ENCODE measurements around the gene STARD7. TPM values are rescaled to one million over a fixed set of nuclear protein-coding genes. Genes with fewer than 3 reads are reported as not detected.
A peak's percentile ranks its signal among the peaks of the same experiment; 100 is the strongest.

Gene STARD7
- total RNA-seq, 2 experiments from 2014 or later: 151 to 173 TPM

- Mint-ChIP-seq H3K36me3 (ENCODE audit: low read depth) (peaks cover 10% of the 10 kb centered on the region), H3K4me3 (no peak overlapping the region), H3K4me1 (no peaks in the 10 kb centered on the region), H3K27me3 (no peaks in the 10 kb centered on the region), H3K27ac (no peak overlapping the region), H3K9me3 (ENCODE audit: low read depth) (no peaks in the 10 kb centered on the region)
- DNase-seq (no peak), ATAC-seq (no peak)
- POLR2A ChIA-PET: no interaction called here
- intact Hi-C loops (cut with DNase I, micrococcal nuclease): loop anchor here in 1 of 2 experiments (2.0 kb wide), 1 partner anchor 15 kb away; no protein-coding TSS in a partner anchor
- CTCF ChIA-PET: interaction anchor here (0.6 to 1.6 kb wide), 5 partner anchors 10 to 41 kb away, joined by 3 to 7 read pairs (median 4); partner anchors contain the start of gene ASTL
Observed at GRCh38 chr2:96180002-96180401, 28.6 kb downstream of the STARD7 start.

GRCh38 chr2:96176661-96177060 is 32.0 kb downstream of the STARD7 start:
- ChIA-PET POLR2A (no interaction called here), CTCF (interaction anchor here (3.2 to 3.5 kb wide), 2 partner anchors 13 to 60 kb away, joined by 19 to 20 read pairs; partner anchors contain the start of gene ADRA2B)
- ATAC-seq (no peak), DNase-seq (no peak)
- Mint-ChIP-seq H3K4me1 (peaks cover 22% of the 10 kb centered on the region), H3K27me3 (no peaks in the 10 kb centered on the region), H3K36me3 (ENCODE audit: low read depth) (no peaks in the 10 kb centered on the region), H3K27ac (no peak overlapping the region), H3K4me3 (no peak overlapping the region), H3K9me3 (ENCODE audit: low read depth) (no peaks in the 10 kb centered on the region)
- intact Hi-C loops (cut with DNase I, micrococcal nuclease): loop anchor here in 1 of 2 experiments (10.0 kb wide), 1 partner anchor 152 kb away; no protein-coding TSS in a partner anchor

GRCh38 chr2:96175951-96176350 is 32.7 kb downstream of the STARD7 start:
- ChIA-PET CTCF (interaction anchor here (1.1 to 5.2 kb wide), 11 partner anchors 11 to 153 kb away, joined by 3 to 347 read pairs (median 16); partner anchors contain the start of genes ADRA2B, ASTL, DUSP2 and STARD7), POLR2A (interaction anchor here (0.6 to 3.8 kb wide), 2 partner anchors 12 to 34 kb away, joined by 3 to 136 read pairs; partner anchors contain the start of genes ASTL and DUSP2)
- Mint-ChIP-seq H3K9me3 (ENCODE audit: low read depth) (no peaks in the 10 kb centered on the region), H3K27ac (no peak overlapping the region), H3K36me3 (ENCODE audit: low read depth) (no peaks in the 10 kb centered on the region), H3K4me1 (peaks cover 22% of the 10 kb centered on the region), H3K27me3 (no peaks in the 10 kb centered on the region), H3K4me3 (no peak overlapping the region)
- DNase-seq: no peak
- no peak for ATAC-seq
- intact Hi-C loops (cut with DNase I, micrococcal nuclease): loop anchor here in 1 of 2 experiments (10.0 kb wide), 1 partner anchor 151 kb away; no protein-coding TSS in a partner anchor

GRCh38 chr2:96174251-96175144 is 34.1 kb downstream of the STARD7 start:
- intact Hi-C loops (cut with DNase I, micrococcal nuclease): loop anchor here (1.0 to 10.0 kb wide), 6 partner anchors 16 to 182 kb away; partner anchors contain the start of genes ASTL (in 2 of the 2) and ADRA2B (in 1 of the 2)

GRCh38 chr2:96171831-96172230 is 36.8 kb downstream of the STARD7 start:
- Mint-ChIP-seq H3K4me1 (peaks cover 43% of the 10 kb centered on the region), H3K27ac (peak overlapping the region; percentile 12), H3K27me3 (no peaks in the 10 kb centered on the region), H3K4me3 (no peak overlapping the region), H3K9me3 (ENCODE audit: low read depth) (peaks cover 3% of the 10 kb centered on the region), H3K36me3 (ENCODE audit: low read depth) (peaks cover 2% of the 10 kb centered on the region)
- ATAC-seq: no peak
- ChIA-PET CTCF (interaction anchor here (5.2 kb wide), 1 partner anchor 29 kb away, joined by 347 read pairs; the partner anchor contains the start of genes ASTL and DUSP2), POLR2A (no interaction called here)
- intact Hi-C loops (cut with DNase I, micrococcal nuclease): loop anchor here in 1 of 2 experiments (10.0 kb wide), 1 partner anchor 147 kb away; no protein-coding TSS in a partner anchor
- no peak for DNase-seq

More at GRCh38 chr2:96174251-96175144, 34.1 kb downstream of the STARD7 start:
- peak overlapping the region; percentile 88 for H3K27ac Mint-ChIP-seq
- H3K27me3 Mint-ChIP-seq: no peaks in the 10 kb centered on the region
- DNase-seq (peak; percentile 92), ATAC-seq (peak; percentile 96)
- H3K9me3 Mint-ChIP-seq (ENCODE audit: low read depth): no peaks in the 10 kb centered on the region
- no peaks in the 10 kb centered on the region for H3K36me3 Mint-ChIP-seq (ENCODE audit: low read depth)
- ChIA-PET POLR2A (interaction anchor here (1.0 to 3.8 kb wide), 6 partner anchors 11 to 182 kb away, joined by 3 to 136 read pairs (median 4); partner anchors contain the start of genes ASTL and DUSP2), CTCF (interaction anchor here (0.6 to 5.2 kb wide), 34 partner anchors 9 to 508 kb away, joined by 3 to 347 read pairs (median 5); partner anchors contain the start of genes ADRA2B, ANKRD36C, ASTL and DUSP2)
- peak overlapping the region; percentile 60 for H3K4me3 Mint-ChIP-seq
- H3K4me1 Mint-ChIP-seq: peaks cover 22% of the 10 kb centered on the region

GRCh38 chr2:96170626-96171025 is 38.0 kb downstream of the STARD7 start:
- ChIA-PET POLR2A (no interaction called here), CTCF (interaction anchor here (1.0 kb wide), 1 partner anchor 32 kb away, joined by 4 read pairs; the partner anchor contains the start of gene ASTL)

GRCh38 chr2:96169868-96170507 is 38.6 kb downstream of the STARD7 start:
- intact Hi-C loops (cut with DNase I, micrococcal nuclease): loop anchor here in 1 of 2 experiments (10.0 kb wide), 1 partner anchor 145 kb away; no protein-coding TSS in a partner anchor

More at GRCh38 chr2:96170626-96171025, 38.0 kb downstream of the STARD7 start:
- intact Hi-C loops (cut with DNase I, micrococcal nuclease): loop anchor here in 1 of 2 experiments (10.0 kb wide), 1 partner anchor 146 kb away; no protein-coding TSS in a partner anchor
- Mint-ChIP-seq H3K27ac (peak overlapping the region; percentile 29), H3K4me3 (no peak overlapping the region), H3K9me3 (ENCODE audit: low read depth) (peaks cover 3% of the 10 kb centered on the region), H3K36me3 (ENCODE audit: low read depth) (peaks cover 2% of the 10 kb centered on the region), H3K4me1 (peaks cover 48% of the 10 kb centered on the region), H3K27me3 (no peaks in the 10 kb centered on the region)
- ATAC-seq (no peak), DNase-seq (no peak)

GRCh38 chr2:96167407-96168013 is 41.1 kb downstream of the STARD7 start:
- intact Hi-C loops (cut with DNase I, micrococcal nuclease): no loop called here
- ChIA-PET POLR2A (interaction anchor here (0.6 to 1.0 kb wide), 3 partner anchors 25 to 361 kb away, joined by 3 to 8 read pairs (median 5); no protein-coding TSS in a partner anchor), CTCF (interaction anchor here (1.2 to 1.3 kb wide), 2 partner anchors 20 to 26 kb away, joined by 3 to 4 read pairs; no protein-coding TSS in a partner anchor)
- peaks cover 59% of the 10 kb centered on the region for H3K4me1 Mint-ChIP-seq
- ATAC-seq: no peak
- peak overlapping the region; percentile 58 for H3K27ac Mint-ChIP-seq
- no peaks in the 10 kb centered on the region for H3K27me3 Mint-ChIP-seq
- peaks cover 3% of the 10 kb centered on the region for H3K9me3 Mint-ChIP-seq (ENCODE audit: low read depth)
- peaks cover 2% of the 10 kb centered on the region for H3K36me3 Mint-ChIP-seq (ENCODE audit: low read depth)
- no peak for DNase-seq
- no peak overlapping the region for H3K4me3 Mint-ChIP-seq

More at GRCh38 chr2:96169868-96170507, 38.6 kb downstream of the STARD7 start:
- H3K27ac Mint-ChIP-seq: no peak overlapping the region
- peaks cover 3% of the 10 kb centered on the region for H3K9me3 Mint-ChIP-seq (ENCODE audit: low read depth)
- peaks cover 2% of the 10 kb centered on the region for H3K36me3 Mint-ChIP-seq (ENCODE audit: low read depth)
- ChIA-PET CTCF (interaction anchor here (1.0 kb wide), 1 partner anchor 31 kb away, joined by 4 read pairs; the partner anchor contains the start of gene ASTL), POLR2A (no interaction called here)
- peaks cover 52% of the 10 kb centered on the region for H3K4me1 Mint-ChIP-seq
- no peak for DNase-seq
- no peak overlapping the region for H3K4me3 Mint-ChIP-seq
- no peak for ATAC-seq
- H3K27me3 Mint-ChIP-seq: no peaks in the 10 kb centered on the region

- H3K4me3 Mint-ChIP-seq: peak overlapping the region; percentile 82
- H3K4me1 Mint-ChIP-seq: peaks cover 80% of the 10 kb centered on the region
- intact Hi-C loops (cut with DNase I, micrococcal nuclease): loop anchor here (1.0 to 5.0 kb wide), 7 partner anchors 8 to 323 kb away; partner anchors contain the start of genes ADRA2B (in 1 of the 2), CIAO1 (in 1 of the 2), DUSP2 (in 1 of the 2) and STARD7 (in 1 of the 2)
- no peaks in the 10 kb centered on the region for H3K27me3 Mint-ChIP-seq
- peak overlapping the region; percentile 100 for H3K27ac Mint-ChIP-seq
- H3K36me3 Mint-ChIP-seq (ENCODE audit: low read depth): peaks cover 13% of the 10 kb centered on the region
- CTCF ChIA-PET: interaction anchor here (1.5 to 3.6 kb wide), 3 partner anchors 10 to 46 kb away, joined by 5 to 19 read pairs (median 18); no protein-coding TSS in a partner anchor
- POLR2A ChIA-PET: interaction anchor here (0.6 to 4.1 kb wide), 4 partner anchors 10 to 24 kb away, joined by 3 to 118 read pairs (median 6); partner anchors contain the start of gene DUSP2
- ATAC-seq (peak; percentile 85), DNase-seq (peak; percentile 88)
- H3K9me3 Mint-ChIP-seq (ENCODE audit: low read depth): peaks cover 13% of the 10 kb centered on the region
Observed at GRCh38 chr2:96164459-96165184, 44.0 kb downstream of the STARD7 start.

Data from activated CD4-positive, alpha-beta T cell treated with anti-CD3 and anti-CD28 coated beads for 36 hours (primary cell).